HCT116 (cell line): ENCODE results near the gene AKT1. TPM values are rescaled to one million over a fixed set of nuclear protein-coding genes. Genes with fewer than 3 reads are reported as not detected.

Experiments used
- ATAC-seq: fragments of 200-7000 bp; cut with Tn5 transposase; 2 replicates; pipeline ENCODE4 v1.9.1; 2020; ENCODE audit warnings: mild to moderate bottlenecking, moderate library complexity
- BruUV-seq: library from RNA; stranded (reverse); fragments of 400-500 nt; replicated peaks from 2 replicates; lab custom pipeline; 2021; lab: Mats Ljungman, UMichigan
- CTCF ChIA-PET: fragments of 300-600 bp; sonication (Branson Sonifier 250); formaldehyde crosslinking; loops from one replicate; lab custom pipeline; 2021; ENCODE audit warnings: antibody characterized with exemption; lab: Charles Lee
- POLR2A ChIA-PET: fragments of 300-600, 350-600 bp; sonication (Branson Sonifier 250); formaldehyde crosslinking; loops from one replicate; lab custom pipeline; 2021; ENCODE audit warnings: antibody characterized with exemption; lab: Charles Lee
- RAD21 ChIA-PET, 2 experiments: fragments of 300-600 bp; sonication (Branson Sonifier 250); formaldehyde crosslinking; loops; one replicate each; lab custom pipeline; 2023; ENCODE audit warnings: low total read pairs in 2 of 2; ENCODE audit not compliant: uncharacterized antibody in 2 of 2, unreplicated experiment in 2 of 2, low non-redundant PET in 1 of 2; lab: Charles Lee
- DNase-seq: peaks from one replicate; pipeline ENCODE4 v3.0.0-alpha.2; 2010; ENCODE audit warnings: low read depth, low spot score
- H2AFZ ChIP-seq: fragments of 200-600 bp; shearing (Covaris generic), sonication (generic); 2 replicates; pipeline ENCODE4 v1.6.1; 2017; ENCODE audit warnings: low read depth, mixed run types, mixed read lengths, antibody characterized with exemption, low read length; ENCODE audit not compliant: poor library complexity, severe bottlenecking
- H3K27ac ChIP-seq: 2 replicates; pipeline ENCODE4 v1.5.1; 2012; ENCODE audit warnings: low read depth, low read length
- H3K27me3 ChIP-seq: fragments of 200-600 bp; sonication (generic); 2 replicates; pipeline ENCODE4 v1.6.1; 2016; ENCODE audit warnings: mixed run types, low read length, mixed read lengths; ENCODE audit not compliant: insufficient read depth
- H3K36me3 ChIP-seq, 2 experiments: fragments of 200-500 bp in 1 of 2; fragments of 200-600 bp in 1 of 2; sonication (Bioruptor generic) in 1 of 2; sonication (generic) in 1 of 2; 2 replicates each; pipeline versions ENCODE4 v1.5.1 to v1.6.1; 2014 to 2016; ENCODE audit warnings: low read length in 2 of 2, inconsistent platforms in 1 of 2, mixed read lengths in 1 of 2, mixed run types in 1 of 2; ENCODE audit not compliant: insufficient read depth in 2 of 2, control insufficient read depth in 1 of 2
- H3K4me1 ChIP-seq, 2 experiments: fragments of 200-600 bp in 1 of 2; sonication (generic) in 1 of 2; 2 replicates each; pipeline versions ENCODE4 v1.5.1 to v1.6.1; 2012 to 2017; ENCODE audit warnings: low read length in 2 of 2, inconsistent platforms in 1 of 2, mild to moderate bottlenecking in 1 of 2, mixed read lengths in 1 of 2, mixed run types in 1 of 2, moderate library complexity in 1 of 2; ENCODE audit not compliant: insufficient read depth in 2 of 2, control insufficient read depth in 1 of 2
- H3K4me2 ChIP-seq: fragments of 200-600 bp; sonication (generic); 2 replicates; pipeline ENCODE4 v1.6.1; 2017; ENCODE audit warnings: mixed run types, low read length, mixed read lengths
- H3K4me3 ChIP-seq, 2 experiments: fragments of 200-600 bp in 1 of 2; sonication (generic) in 1 of 2; replicated peaks in 1 of 2; 2 replicates each; pipeline ENCODE4 v1.5.1; 2011 to 2016; ENCODE audit warnings: low read length in 2 of 2, control low read depth in 1 of 2, low read depth in 1 of 2, mild to moderate bottlenecking in 1 of 2, mixed read lengths in 1 of 2, mixed run types in 1 of 2
- H3K79me2 ChIP-seq: fragments of 200-600 bp; sonication (generic); 2 replicates; pipeline ENCODE4 v1.6.1; 2017; ENCODE audit warnings: mild to moderate bottlenecking, mixed run types, low read length, moderate library complexity, mixed read lengths; ENCODE audit not compliant: insufficient read depth
- H3K9ac ChIP-seq: fragments of 200-600 bp; sonication (generic); 2 replicates; pipeline ENCODE4 v1.6.1; 2016; ENCODE audit warnings: low read length, mixed read lengths
- H3K9me2 ChIP-seq: fragments of 200-600 bp; sonication (generic), shearing (Covaris generic); 2 replicates; pipeline ENCODE4 v1.6.1; 2017; ENCODE audit warnings: mixed run types, mild to moderate bottlenecking, moderate library complexity; ENCODE audit not compliant: insufficient read depth
- H3K9me3 ChIP-seq, 2 experiments: fragments of 200-500 bp in 1 of 2; fragments of 200-600 bp in 1 of 2; sonication (Bioruptor generic) in 1 of 2; sonication (generic) in 1 of 2; 2 replicates each; pipeline ENCODE4 v1.6.1; 2014 to 2017; ENCODE audit warnings: low read length in 2 of 2, mixed read lengths in 2 of 2, inconsistent platforms in 1 of 2, low read depth in 1 of 2, mild to moderate bottlenecking in 1 of 2, mixed run types in 1 of 2, moderate library complexity in 1 of 2; ENCODE audit not compliant: control insufficient read depth in 1 of 2, insufficient read depth in 1 of 2
- H4K20me1 ChIP-seq: fragments of 200-600 bp; sonication (generic), shearing (Covaris generic); 2 replicates; pipeline ENCODE4 v1.6.1; 2017; ENCODE audit warnings: mixed run types, mild to moderate bottlenecking, moderate library complexity; ENCODE audit not compliant: insufficient read depth
- CBX3 ChIP-seq: IDR thresholded peaks from 2 replicates; pipeline ENCODE4 v1.6.1; 2012; ENCODE audit warnings: low read depth
- CEBPB ChIP-seq: IDR thresholded peaks from 2 replicates; pipeline ENCODE4 v1.6.1; 2012; ENCODE audit warnings: low read depth
- EZH2 ChIP-seq: fragments of 200-600 bp; sonication (generic); IDR thresholded peaks from 2 replicates; pipeline ENCODE4 v1.6.1; 2017; ENCODE audit warnings: antibody characterized with exemption, mixed run types
- EZH2phosphoT487 ChIP-seq: fragments of 200-600 bp; IDR thresholded peaks from 2 replicates; pipeline ENCODE4 v1.6.1; 2018; ENCODE audit warnings: antibody characterized with exemption, borderline replicate concordance
- FOSL1 ChIP-seq: IDR thresholded peaks from 2 replicates; pipeline ENCODE4 v1.6.1; 2012; ENCODE audit warnings: low read depth
- POLR2A ChIP-seq: IDR thresholded peaks from 2 replicates; pipeline ENCODE4 v1.7.0; 2011; ENCODE audit warnings: borderline replicate concordance; ENCODE audit not compliant: insufficient read depth, insufficient read length; ENCODE audit errors: extremely low read depth
- POLR2AphosphoS5 ChIP-seq: IDR thresholded peaks from 2 replicates; pipeline ENCODE4 v1.6.1; 2011; ENCODE audit warnings: mild to moderate bottlenecking, low read depth, low read length, moderate library complexity
- RAD21 ChIP-seq: IDR thresholded peaks from 2 replicates; pipeline ENCODE4 v1.6.1; 2012; ENCODE audit warnings: low read depth, mild to moderate bottlenecking
- SIN3A ChIP-seq: IDR thresholded peaks from 2 replicates; pipeline ENCODE4 v1.6.1; 2012; ENCODE audit warnings: low read depth
- SP1 ChIP-seq: IDR thresholded peaks from 2 replicates; pipeline ENCODE4 v1.6.1; 2012; ENCODE audit warnings: low read depth
- SRF ChIP-seq: IDR thresholded peaks from 2 replicates; pipeline ENCODE4 v1.6.1; 2012; ENCODE audit warnings: low read depth
- ZFX ChIP-seq: fragments of 450-650 bp; IDR thresholded peaks from 2 replicates; pipeline ENCODE4 v1.6.1; 2017
- ZNF274 ChIP-seq: fragments of 200-500 bp; sonication (Bioruptor generic); IDR thresholded peaks from 2 replicates; pipeline ENCODE4 v1.6.1; 2014; ENCODE audit warnings: mild to moderate bottlenecking, low read depth, low read length, inconsistent platforms
- intact Hi-C: fragments of 100-400 bp; cut with micrococcal nuclease; formaldehyde crosslinking; loops from 2 replicates; pipeline ENCODE4 v1.10.0; 2022
- total RNA-seq: library from RNA; stranded (reverse); gene quantifications from one replicate; pipeline ENCODE4 v1.2.1, GENCODE V29; 2021; ENCODE audit not compliant: unreplicated experiment
- TF ChIP-seq, protein P1 (sequence below): IDR thresholded peaks from 2 replicates; pipeline ENCODE4 v1.6.1; 2011; ENCODE audit warnings: mild to moderate bottlenecking, low read length, moderate library complexity; ENCODE audit not compliant: insufficient replicate concordance; ENCODE audit errors: extremely low read depth
- TF ChIP-seq, protein P2 (sequence below): IDR thresholded peaks from 2 replicates; pipeline ENCODE4 v1.6.1; 2012
- TF ChIP-seq, protein P3 (sequence below): IDR thresholded peaks from 2 replicates; pipeline ENCODE4 v1.6.1; 2012
- TF ChIP-seq, protein P4 (sequence below), 3 experiments: fragments of 200-600 bp in 1 of 3; sonication (generic) in 1 of 3; IDR thresholded peaks in 2 of 3; conservative IDR thresholded peaks in 1 of 3; 2 replicates each; pipeline ENCODE4 v1.5.1; 2012 to 2017; ENCODE audit warnings: low read depth in 2 of 3, low read length in 2 of 3, antibody characterized with exemption in 1 of 3, borderline replicate concordance in 1 of 3, control low read depth in 1 of 3, mild to moderate bottlenecking in 1 of 3, mixed read lengths in 1 of 3, mixed run types in 1 of 3, moderate library complexity in 1 of 3; ENCODE audit not compliant: insufficient read depth in 1 of 3

AKT1 gene
- total RNA-seq, 1 experiment from 2014 or later: 152 TPM

DNA sequence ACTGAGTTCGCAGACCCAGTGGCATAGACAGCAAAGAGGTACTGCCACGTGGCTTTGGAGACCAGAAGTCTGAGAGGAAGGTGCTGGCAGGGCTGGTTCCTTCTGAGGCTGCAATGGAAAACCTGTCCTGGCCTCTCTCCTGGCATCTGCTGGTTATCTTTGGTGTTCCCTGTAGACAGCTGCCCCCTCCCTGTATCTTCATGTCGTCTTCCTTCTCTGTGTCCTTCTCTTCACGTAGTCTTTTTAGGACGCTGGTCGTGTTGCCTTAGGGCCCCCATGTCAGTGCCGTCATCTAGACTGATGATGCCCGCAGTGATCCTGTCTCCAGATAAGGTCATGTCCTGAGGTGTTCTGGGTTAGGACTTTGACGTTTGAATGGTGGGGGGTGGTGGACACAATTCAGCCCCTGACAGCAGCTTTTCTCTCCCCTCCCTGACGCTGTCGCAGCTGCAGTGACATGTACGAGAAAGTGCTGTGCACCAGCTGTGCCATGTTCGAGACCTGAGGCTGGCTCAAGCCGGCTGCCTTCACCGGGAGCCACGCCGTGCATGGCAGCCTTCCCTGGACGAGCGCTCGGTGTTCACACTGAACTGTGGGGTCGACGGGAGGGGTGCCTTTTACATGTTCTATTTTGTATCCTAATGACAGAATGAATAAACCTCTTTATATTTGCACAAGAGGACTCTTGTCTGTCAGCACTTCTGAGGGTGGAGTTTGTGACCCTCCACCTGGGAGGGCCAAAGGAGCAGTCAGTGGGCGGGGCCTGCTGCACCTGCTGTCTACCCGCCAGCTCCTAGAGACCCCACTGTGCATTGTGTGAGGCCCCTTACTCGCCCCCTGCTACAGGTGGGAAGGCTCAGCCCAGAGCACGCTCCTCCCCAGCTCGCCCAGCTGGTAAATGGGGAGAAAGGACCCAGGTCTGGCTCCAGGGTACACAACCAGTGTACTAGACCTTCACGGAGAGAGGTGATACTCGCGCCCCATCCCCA, 36.3 kb downstream of the AKT1 start:
- CTCF ChIA-PET: no interaction called here
- no peaks in the 10 kb centered on the region for H3K9me3 ChIP-seq
- RAD21 ChIA-PET: interaction anchor here in 1 of 2 experiments (0.6 kb wide), 1 partner anchor 105 kb away, joined by 9 read pairs; no protein-coding TSS in a partner anchor
- H2AFZ ChIP-seq: no peak overlapping the region
- no TSS peak for BruUV-seq
- peaks cover 40% of the 10 kb centered on the region for H3K79me2 ChIP-seq
- no peak overlapping the region for H3K27ac ChIP-seq
- H3K4me3 ChIP-seq: no peak overlapping the region
- peaks cover 21 to 22% of the 10 kb centered on the region in 2 experiments; a peak in 3 of 4 replicates for H3K36me3 ChIP-seq
- H3K27me3 ChIP-seq: no peaks in the 10 kb centered on the region
- intact Hi-C loops: no loop called here
- peaks cover 5 to 6% of the 10 kb centered on the region in 2 experiments for H3K4me1 ChIP-seq
- TF ChIP-seq ZFX (no peak), EZH2phosphoT487 (no peak), EZH2 (no peak), POLR2A (no peak), ZNF274 (no peak), CEBPB (no peak), CBX3 (no peak), RAD21 (no peak), SRF (no peak), SIN3A (no peak), SP1 (no peak), FOSL1 (no peak), POLR2AphosphoS5 (no peak)
- TF ChIP-seq, protein P1, sequence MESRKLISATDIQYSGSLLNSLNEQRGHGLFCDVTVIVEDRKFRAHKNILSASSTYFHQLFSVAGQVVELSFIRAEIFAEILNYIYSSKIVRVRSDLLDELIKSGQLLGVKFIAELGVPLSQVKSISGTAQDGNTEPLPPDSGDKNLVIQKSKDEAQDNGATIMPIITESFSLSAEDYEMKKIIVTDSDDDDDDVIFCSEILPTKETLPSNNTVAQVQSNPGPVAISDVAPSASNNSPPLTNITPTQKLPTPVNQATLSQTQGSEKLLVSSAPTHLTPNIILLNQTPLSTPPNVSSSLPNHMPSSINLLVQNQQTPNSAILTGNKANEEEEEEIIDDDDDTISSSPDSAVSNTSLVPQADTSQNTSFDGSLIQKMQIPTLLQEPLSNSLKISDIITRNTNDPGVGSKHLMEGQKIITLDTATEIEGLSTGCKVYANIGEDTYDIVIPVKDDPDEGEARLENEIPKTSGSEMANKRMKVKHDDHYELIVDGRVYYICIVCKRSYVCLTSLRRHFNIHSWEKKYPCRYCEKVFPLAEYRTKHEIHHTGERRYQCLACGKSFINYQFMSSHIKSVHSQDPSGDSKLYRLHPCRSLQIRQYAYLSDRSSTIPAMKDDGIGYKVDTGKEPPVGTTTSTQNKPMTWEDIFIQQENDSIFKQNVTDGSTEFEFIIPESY: no peak
- TF ChIP-seq, protein P2, sequence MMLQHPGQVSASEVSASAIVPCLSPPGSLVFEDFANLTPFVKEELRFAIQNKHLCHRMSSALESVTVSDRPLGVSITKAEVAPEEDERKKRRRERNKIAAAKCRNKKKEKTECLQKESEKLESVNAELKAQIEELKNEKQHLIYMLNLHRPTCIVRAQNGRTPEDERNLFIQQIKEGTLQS: no peak
- TF ChIP-seq, protein P3, sequence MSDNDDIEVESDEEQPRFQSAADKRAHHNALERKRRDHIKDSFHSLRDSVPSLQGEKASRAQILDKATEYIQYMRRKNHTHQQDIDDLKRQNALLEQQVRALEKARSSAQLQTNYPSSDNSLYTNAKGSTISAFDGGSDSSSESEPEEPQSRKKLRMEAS: no peak
- TF ChIP-seq, protein P4, sequence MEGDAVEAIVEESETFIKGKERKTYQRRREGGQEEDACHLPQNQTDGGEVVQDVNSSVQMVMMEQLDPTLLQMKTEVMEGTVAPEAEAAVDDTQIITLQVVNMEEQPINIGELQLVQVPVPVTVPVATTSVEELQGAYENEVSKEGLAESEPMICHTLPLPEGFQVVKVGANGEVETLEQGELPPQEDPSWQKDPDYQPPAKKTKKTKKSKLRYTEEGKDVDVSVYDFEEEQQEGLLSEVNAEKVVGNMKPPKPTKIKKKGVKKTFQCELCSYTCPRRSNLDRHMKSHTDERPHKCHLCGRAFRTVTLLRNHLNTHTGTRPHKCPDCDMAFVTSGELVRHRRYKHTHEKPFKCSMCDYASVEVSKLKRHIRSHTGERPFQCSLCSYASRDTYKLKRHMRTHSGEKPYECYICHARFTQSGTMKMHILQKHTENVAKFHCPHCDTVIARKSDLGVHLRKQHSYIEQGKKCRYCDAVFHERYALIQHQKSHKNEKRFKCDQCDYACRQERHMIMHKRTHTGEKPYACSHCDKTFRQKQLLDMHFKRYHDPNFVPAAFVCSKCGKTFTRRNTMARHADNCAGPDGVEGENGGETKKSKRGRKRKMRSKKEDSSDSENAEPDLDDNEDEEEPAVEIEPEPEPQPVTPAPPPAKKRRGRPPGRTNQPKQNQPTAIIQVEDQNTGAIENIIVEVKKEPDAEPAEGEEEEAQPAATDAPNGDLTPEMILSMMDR (IDR thresholded peaks at IDR 0.05 in 2 of 3, conservative IDR thresholded peaks at IDR 0.05 in 1 of 3; ENCODE audit: borderline replicate concordance in 1 of 3, insufficient read depth in 1 of 3, low read depth in 2 of 3, low read length in 2 of 3): no peak
- H3K9me2 ChIP-seq: no peaks in the 10 kb centered on the region
- H3K9ac ChIP-seq: no peak overlapping the region
- POLR2A ChIA-PET: no interaction called here
- ATAC-seq (no peak), DNase-seq (no peak)
- H3K4me2 ChIP-seq: no peak overlapping the region
- no peaks in the 10 kb centered on the region for H4K20me1 ChIP-seq
